Midbrain (tissue), 1 donor: Measurements from ENCODE around the gene TOX2.

Experiments used
- DNase-seq: peaks from one replicate; lab custom pipeline; 2025; lab: John Stamatoyannopoulos, UW

The TOX2 gene

DNA sequence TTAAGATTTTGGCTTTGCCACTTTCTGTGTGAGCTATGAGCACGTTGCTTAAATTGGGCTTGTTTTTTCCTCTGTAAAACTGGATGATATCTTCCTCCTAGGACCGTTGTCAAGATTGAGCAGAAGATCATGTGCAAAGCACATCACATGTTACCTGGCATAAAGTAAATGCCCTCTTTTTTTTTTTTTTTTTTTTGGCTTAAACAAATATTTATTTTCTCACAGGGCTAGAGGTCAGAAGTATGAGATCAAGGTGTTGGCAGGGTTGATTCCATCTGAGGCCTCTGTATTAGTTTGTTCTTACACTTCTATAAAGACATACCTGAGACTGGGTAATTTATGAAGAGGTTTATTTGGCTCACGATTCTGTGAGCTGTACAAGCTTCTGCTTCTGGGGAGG lies 42.7 kb downstream of the TOX2 start:
- no peak for DNase-seq

GRCh38 chr20:43958626-43959025 lies 44.0 kb downstream of the TOX2 start:
- no peak for DNase-seq

- no peak for DNase-seq
Observed at GRCh38 chr20:43959079-43959919, 44.6 kb downstream of the TOX2 start.

GRCh38 chr20:43959920-43960227 lies 45.2 kb downstream of the TOX2 start:
- DNase-seq, result no peak

GRCh38 chr20:43960231-43960630 lies 45.6 kb downstream of the TOX2 start:
- DNase-seq, result no peak

DNA sequence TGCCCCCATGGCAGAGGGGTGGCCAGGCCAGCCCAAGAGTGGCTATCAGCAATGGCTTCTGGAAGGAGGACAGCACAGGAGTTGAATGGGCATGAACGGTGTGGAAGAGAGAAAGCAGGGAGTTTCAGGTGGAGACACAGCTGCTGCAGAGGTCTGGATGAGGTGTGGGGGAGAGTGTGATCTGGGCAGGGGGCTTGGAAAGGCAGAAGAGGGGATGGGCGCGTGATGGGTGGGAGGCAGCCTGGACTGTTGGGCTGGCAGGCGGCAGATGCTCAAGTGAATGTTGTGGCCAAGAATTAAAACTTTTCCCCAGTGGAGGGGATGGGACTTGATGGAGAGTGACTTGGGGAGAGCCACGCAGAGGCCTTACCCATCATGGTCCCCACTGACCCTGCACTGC lies 46.5 kb downstream of the TOX2 start:
- no peak for DNase-seq

DNA sequence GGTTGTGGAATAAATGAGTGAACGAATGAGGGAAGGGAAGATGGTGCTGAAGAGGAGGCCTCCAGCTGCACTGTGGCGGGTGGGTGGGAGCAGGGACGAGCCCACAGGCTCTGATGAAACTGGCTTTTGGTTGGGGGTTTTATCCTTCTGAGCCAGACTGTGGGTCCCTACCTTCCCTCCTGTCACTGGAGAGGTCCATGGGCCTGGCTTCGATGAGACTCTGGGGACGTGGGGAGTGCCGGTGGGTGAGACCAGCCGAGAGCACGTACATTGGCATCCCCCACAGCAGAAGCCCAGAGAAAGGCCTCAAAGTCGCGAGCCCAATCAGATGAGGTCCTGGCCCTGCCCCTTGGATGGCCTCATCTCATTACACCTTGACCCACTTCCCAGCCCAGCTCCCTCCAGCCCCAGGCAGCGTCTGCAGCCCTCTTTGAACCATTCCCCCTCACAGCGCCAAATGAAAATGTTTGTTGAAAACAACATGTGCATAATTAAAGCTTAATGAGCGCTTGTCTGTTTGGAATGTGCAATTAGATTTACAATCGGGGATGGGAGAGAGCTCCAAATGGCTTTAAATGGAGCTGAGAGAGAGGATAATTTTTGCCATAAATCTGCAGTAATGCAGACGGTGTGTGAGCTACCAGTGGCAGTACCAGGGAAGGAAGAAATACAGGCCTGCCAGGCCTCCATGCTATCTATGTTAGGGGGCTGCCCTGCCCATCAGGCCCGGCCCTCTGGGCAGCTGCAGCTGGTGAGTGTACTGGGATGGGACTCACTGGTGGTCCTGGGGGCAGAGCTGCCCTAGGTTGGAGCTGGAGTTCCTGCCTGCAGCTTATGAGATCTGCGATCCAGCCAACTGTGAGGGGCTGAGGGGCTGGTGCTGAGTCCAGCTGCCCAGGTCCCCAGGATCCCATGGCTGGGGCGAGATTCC lies 47.2 kb downstream of the TOX2 start:
- DNase-seq, result no peak

- no peak for DNase-seq
Observed at GRCh38 chr20:43962530-43962929, 47.9 kb downstream of the TOX2 start.

DNA sequence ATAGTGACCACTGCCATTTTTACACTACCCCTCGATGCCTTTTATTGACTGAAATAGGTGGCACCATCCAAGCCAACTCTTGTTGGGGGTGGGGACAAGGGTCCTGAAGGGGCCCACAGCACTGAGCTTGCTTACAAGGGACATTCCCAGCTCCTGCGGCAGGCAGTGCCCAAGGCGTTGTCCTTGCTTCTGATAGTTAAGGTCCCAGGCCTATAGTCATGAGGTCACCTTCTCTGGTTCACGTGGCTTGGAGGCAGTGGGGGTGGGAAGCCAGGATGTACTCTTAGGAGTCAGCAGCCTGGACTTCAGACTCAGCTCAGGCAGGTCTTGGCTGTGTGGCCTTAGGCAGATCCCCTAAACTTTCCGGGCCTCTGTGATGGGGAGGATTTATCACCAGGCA lies 48.6 kb downstream of the TOX2 start:
- no peak for DNase-seq

DNA sequence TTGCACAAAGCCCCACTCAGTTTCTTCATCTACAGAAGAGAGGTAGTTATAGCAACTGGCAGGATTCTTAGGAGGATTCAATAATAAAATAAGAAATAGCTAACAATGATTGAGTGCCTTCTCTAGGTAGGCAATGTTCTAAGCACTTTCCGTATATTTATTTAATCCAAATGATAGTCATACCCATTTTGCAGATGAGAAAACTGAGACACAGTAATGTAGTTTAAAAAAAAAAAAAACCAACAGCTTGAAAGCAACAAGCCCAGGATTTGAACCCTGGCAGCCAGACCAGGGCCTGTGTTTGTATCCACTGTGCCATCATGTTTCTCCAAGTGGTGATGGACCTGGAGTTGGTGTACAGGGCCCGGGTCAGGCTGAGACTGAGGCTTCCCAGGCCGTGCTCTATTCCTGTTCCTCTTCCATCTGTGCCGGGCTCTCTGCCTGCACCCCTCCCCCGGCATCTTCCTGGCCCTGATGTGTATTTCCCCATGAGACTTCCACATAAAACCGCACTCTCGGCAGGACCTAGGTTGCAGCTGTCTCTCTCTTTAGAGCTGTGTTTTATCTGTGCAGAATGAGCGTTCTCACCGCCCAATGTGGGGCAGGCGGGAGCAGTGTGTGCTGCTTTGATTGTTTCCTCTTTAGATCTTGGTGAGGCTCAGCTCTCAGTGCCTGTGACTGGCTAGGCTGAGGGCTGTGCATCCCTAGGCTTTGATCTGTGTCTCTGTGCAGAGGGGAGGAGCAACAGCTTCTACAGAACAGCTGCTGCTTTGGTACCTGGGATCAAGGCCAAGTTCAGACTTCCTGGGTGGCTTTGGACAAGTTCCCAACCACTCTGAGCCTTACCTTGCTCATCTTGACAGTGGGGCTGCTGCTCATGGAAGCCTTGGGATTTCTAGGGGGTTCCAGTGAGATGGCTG lies 49.5 kb downstream of the TOX2 start:
- no peak for DNase-seq

GRCh38 chr20:43968341-43969000 lies 53.8 kb downstream of the TOX2 start:
- no peak for DNase-seq

- DNase-seq, result no peak
Observed at GRCh38 chr20:43969028-43969447, 54.4 kb downstream of the TOX2 start.

DNA sequence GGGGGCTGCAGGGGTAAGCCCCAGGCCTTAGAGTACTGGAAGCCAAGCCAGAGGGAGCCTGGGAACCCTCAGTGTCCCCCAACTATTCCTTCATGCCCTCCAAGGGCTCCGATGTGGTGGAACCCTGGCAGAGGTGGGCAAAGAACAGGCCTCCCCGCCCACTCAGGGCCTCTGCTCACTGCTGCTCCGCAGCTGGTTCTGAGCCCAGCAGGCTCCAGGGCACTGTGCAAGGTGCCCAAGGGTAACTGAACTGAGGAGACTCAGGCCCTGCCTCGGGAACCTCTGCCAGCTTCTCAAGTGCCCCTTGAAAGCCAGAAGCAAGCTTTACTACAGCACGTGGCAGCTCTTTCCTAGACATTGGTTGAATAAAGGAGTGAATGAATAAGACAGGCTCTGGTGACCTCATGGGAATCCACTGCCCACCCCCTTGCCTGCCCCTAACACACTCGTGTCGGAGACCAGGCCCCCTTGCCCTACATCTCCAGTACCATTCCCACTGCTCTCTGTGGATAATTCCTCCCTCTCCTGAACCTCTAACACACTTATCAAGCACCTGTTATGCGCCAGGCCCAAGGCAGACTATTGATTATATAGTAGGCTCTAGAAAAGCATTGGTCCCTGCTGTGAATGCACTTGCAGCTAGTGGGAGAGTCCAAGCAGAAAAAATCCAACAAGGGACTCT lies 55.0 kb downstream of the TOX2 start:
- no peak for DNase-seq

- no peak for DNase-seq
Observed at GRCh38 chr20:43971267-43971666, 56.6 kb downstream of the TOX2 start.

DNA sequence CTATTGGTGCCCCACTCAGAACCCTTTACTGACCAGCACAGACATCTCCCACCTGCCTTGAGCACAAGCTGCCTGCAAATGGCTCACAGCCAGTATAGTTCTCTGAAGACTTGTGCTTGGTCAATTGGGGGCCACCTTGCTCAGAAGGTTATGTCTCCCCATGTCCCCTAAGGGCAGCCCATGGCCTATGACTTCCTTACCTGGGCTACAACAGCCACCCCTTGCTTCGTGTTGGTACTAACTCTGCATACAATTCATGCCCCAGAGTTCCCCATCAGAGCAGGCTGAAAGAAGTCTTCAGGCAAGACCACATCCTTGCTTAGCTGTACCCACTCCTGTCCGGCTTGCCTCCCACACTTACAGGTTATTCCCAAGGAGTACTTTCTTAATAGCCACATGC lies 57.4 kb downstream of the TOX2 start:
- DNase-seq, result no peak

GRCh38 chr20:43972692-43973091 lies 58.0 kb downstream of the TOX2 start:
- no peak for DNase-seq

DNA sequence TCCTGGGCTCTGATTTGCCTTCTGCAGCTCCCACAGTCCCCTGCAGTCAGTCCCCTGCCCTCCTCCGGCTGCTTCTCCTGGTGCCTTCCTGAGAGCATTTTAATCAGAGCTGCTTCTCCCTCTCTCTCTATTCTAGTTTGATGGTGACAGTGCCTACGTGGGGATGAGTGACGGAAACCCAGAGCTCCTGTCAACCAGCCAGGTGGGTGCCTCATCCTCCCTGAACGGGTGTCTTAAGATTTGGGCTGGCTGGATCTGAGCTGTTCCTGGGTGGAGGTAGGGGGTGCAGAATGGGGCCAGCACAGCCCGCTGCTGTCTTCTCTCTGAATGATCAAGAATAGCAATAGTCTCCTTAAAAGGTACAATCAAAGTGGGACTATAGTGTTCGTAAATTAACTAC lies 58.6 kb downstream of the TOX2 start:
- DNase-seq, result no peak

DNA sequence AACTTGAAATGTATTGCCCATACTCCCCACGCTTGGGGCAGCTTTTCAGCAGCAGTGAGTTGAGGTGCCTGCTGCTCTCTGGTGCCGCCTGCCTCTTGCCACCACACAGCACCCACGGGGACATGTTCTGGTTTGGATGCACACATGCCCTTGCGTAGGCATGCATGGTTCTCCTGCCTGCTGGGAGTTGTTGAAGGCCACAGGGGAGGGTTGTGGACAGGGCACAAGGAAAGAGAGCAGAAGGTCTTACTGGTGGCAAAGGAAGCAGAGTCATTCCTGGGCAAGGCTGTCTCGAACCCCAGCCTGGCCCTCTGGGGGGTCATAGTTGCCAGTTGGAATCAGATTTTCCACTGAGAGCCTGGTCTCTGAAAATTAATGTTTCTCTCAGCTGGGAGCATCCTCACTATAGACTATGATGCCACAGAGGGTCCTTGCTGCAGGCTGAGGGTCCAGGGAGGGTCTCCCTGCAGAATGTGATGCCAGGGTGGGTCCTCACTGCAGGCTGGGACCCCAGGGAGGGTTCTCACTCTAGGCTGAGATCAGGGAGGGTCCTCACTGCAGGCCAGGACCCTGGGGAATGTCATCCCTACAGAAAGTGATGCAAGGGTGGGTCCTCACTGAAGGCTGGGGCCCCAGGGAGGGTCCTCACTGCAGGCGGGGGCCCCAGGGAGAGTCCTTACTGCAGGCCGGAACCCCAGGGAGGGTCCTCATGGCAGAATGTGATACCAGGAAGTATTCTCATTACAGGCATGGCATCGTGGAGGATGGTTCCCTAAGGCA lies 59.2 kb downstream of the TOX2 start:
- no peak for DNase-seq

- DNase-seq, result no peak
Observed at GRCh38 chr20:43974695-43975094, 60.0 kb downstream of the TOX2 start.

DNA sequence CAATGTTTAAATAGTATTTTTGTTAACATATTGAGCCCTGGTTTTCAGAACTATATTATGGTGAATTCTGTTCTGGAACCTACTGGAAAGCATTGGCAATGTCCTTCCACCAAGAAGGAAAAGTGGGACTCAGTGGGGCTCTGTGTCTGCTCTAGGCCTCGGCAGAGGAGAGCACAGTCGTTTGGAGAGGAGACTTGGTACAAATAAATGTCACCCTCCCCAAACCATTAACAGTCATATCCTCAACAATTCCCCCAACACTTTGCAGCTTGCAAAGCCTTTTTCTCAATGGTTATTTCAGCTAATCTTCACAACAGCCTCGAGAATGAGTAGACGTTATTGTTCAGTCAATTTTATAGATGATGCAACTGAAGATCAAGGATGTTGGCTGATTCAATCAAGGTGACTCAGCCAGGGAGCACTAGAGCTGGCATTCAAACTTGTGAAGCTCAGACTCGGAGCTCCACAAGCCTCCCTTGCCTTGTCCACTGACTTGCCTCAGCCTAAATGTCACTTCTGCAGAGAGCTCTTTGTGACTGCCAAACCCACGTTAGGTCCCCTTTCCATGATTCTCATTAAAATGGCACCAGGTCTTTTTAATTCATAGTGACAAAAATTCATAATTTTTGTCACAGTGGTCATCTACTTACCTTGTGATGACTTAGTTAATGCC lies 60.6 kb downstream of the TOX2 start:
- DNase-seq, result no peak
